ENCODE measurements around the gene TMEM252.

The TMEM252 gene

DNA sequence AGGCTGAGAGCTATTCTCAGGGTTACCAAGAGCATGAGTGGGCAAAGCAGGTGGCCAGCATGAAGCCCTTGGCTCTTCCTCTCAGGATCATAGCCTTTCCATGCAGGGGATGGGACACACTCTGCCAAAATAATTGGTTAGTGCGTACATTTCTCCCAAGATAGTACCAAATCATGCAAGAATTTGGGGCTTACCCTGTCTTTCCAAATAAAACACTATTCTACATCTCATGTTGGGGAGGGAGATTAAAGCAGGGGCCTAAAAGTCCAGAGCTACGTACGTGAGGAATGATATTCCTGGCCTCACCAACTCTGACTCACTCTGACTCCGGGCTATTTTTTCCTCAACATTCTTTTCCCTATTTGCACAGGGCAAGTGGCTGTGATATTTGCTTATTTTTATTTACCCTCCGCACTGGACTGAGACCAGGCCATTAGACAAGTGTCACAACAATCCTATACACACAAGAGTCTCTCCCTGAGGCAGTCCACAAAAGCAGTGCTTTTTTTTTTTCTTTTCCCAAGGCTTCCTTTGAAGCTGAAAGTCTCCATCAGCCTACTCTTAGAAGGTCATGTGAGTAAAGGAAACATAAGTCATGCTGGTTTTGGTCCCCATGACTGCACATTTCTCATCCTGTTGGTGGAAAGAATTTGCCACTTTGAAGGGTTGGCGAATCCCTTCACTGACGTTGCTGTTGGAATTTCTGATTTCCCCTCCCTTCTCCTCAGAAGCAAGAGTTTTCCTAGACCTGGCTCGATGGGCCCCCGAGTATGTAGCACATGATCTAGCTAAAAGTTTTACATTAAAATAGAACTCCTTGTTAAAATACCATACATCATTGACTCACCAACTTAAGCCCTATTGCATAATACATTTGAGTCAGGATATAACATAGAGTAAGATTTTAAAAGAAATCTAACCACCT lies 40.0 kb downstream of the TMEM252 start:
- no peak overlapping the region for H4K5ac ChIP-seq (ENCODE audit: low read length)
- H3K79me2 ChIP-seq (ENCODE audit: control insufficient read depth, insufficient read depth, low read length): no peaks in the 10 kb centered on the region
- H3K4me1 ChIP-seq (ENCODE audit: control insufficient read depth, low read depth, low read length): no peaks in the 10 kb centered on the region
- no peak overlapping the region for H3K18ac ChIP-seq (ENCODE audit: low read length)
- no peak overlapping the region for H3K4ac ChIP-seq (ENCODE audit: low read depth, low read length)
- no peak for DNase-seq
- no peaks in the 10 kb centered on the region for H3K79me1 ChIP-seq (ENCODE audit: low read length)
- H3K27me3 ChIP-seq (ENCODE audit: insufficient read depth, low read length, poor library complexity): no peaks in the 10 kb centered on the region
- H4K8ac ChIP-seq (ENCODE audit: low read depth, low read length): no peak overlapping the region
- H2BK120ac ChIP-seq (ENCODE audit: low read depth, low read length): no peak overlapping the region
- H2BK15ac ChIP-seq (replicated peaks; ENCODE audit: low read depth): no peak overlapping the region
- H3K23ac ChIP-seq (ENCODE audit: low read length): no peak overlapping the region
- no peak overlapping the region for H3K4me2 ChIP-seq (ENCODE audit: low read length)
- no peak overlapping the region for H3K9ac ChIP-seq (ENCODE audit: low read length)
- H2BK5ac ChIP-seq (ENCODE audit: low read length): no peak overlapping the region
- H3K4me3 ChIP-seq (ENCODE audit: low read length): no peak overlapping the region
- H3K56ac ChIP-seq (ENCODE audit: low read length): no peak overlapping the region
- H3K27ac ChIP-seq (ENCODE audit: low read depth, low read length): no peak overlapping the region
- no CpG with 5 or more reads among the region's 9 CpGs for WGBS (ENCODE audit: extremely low coverage, insufficient coverage, low lambda C conversion rate)
- H2AK5ac ChIP-seq (ENCODE audit: low read length): no peak overlapping the region
- no peaks in the 10 kb centered on the region for H3K36me3 ChIP-seq (ENCODE audit: control insufficient read depth, insufficient read depth, low read length)

DNA sequence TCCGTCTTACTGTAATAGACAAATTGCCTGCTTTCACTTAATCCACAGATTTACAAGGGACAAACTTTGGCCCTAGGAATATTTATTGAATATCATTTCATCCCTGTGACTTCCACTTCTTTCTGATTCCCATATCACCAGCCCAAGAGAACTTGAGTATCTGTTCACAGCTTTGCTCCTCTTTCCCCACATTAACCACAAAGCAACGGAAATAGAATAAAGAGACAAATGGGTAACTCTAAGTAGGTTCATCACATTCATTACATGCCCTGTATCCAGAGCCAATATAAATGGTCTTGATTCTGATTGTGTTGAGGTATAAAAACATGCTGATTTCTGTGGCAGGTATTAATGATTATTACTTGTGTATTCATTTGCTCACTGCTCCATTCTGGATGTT lies 41.9 kb downstream of the TMEM252 start:
- H3K79me2 ChIP-seq (ENCODE audit: control insufficient read depth, insufficient read depth, low read length): no peaks in the 10 kb centered on the region
- WGBS (ENCODE audit: extremely low coverage, insufficient coverage, low lambda C conversion rate): no CpG with 5 or more reads among the region's 2 CpGs
- no peak overlapping the region for H2BK5ac ChIP-seq (ENCODE audit: low read length)
- H3K79me1 ChIP-seq (ENCODE audit: low read length): no peaks in the 10 kb centered on the region
- H2BK120ac ChIP-seq (ENCODE audit: low read depth, low read length): no peak overlapping the region
- no peak overlapping the region for H3K18ac ChIP-seq (ENCODE audit: low read length)
- H3K36me3 ChIP-seq (ENCODE audit: control insufficient read depth, insufficient read depth, low read length): no peaks in the 10 kb centered on the region
- no peak overlapping the region for H3K27ac ChIP-seq (ENCODE audit: low read depth, low read length)
- no peak overlapping the region for H3K4ac ChIP-seq (ENCODE audit: low read depth, low read length)
- no peak for DNase-seq
- H4K5ac ChIP-seq (ENCODE audit: low read length): no peak overlapping the region
- H3K27me3 ChIP-seq (ENCODE audit: insufficient read depth, low read length, poor library complexity): peaks cover 2% of the 10 kb centered on the region
- no peak overlapping the region for H3K23ac ChIP-seq (ENCODE audit: low read length)
- H2BK15ac ChIP-seq (replicated peaks; ENCODE audit: low read depth): no peak overlapping the region
- no peak overlapping the region for H3K9ac ChIP-seq (ENCODE audit: low read length)
- no peak overlapping the region for H2AK5ac ChIP-seq (ENCODE audit: low read length)
- H3K56ac ChIP-seq (ENCODE audit: low read length): no peak overlapping the region
- H3K4me2 ChIP-seq (ENCODE audit: low read length): no peak overlapping the region
- H4K8ac ChIP-seq (ENCODE audit: low read depth, low read length): no peak overlapping the region
- H3K4me1 ChIP-seq (ENCODE audit: control insufficient read depth, low read depth, low read length): no peaks in the 10 kb centered on the region
- no peak overlapping the region for H3K4me3 ChIP-seq (ENCODE audit: low read length)

DNA sequence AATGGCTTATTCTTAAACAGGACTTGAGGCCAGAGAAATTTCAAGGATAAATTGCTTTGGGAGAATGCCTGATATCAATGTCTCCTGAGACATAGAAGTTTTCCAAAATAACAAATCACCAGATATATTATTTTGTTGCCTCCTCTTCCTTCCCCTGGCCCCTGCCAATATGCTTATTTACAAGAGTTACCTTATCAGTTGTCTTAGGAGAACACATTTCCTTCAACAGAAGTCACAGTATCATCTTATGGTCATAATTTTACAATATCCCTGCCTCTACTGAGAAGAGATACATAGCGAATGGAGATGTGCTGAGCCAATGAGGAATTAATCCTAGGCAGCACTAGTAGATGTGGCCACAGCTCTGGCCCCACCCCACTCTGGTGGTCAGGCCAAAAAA lies 43.1 kb downstream of the TMEM252 start:
- no peak overlapping the region for H2BK5ac ChIP-seq (ENCODE audit: low read length)
- no peak overlapping the region for H3K56ac ChIP-seq (ENCODE audit: low read length)
- H3K4me1 ChIP-seq (ENCODE audit: control insufficient read depth, low read depth, low read length): no peaks in the 10 kb centered on the region
- no peak overlapping the region for H4K5ac ChIP-seq (ENCODE audit: low read length)
- peaks cover 2% of the 10 kb centered on the region for H3K27me3 ChIP-seq (ENCODE audit: insufficient read depth, low read length, poor library complexity)
- H3K27ac ChIP-seq (ENCODE audit: low read depth, low read length): no peak overlapping the region
- no CpG with 5 or more reads among the region's 1 CpG for WGBS (ENCODE audit: extremely low coverage, insufficient coverage, low lambda C conversion rate)
- H3K4me3 ChIP-seq (ENCODE audit: low read length): no peak overlapping the region
- no peak overlapping the region for H3K18ac ChIP-seq (ENCODE audit: low read length)
- no peaks in the 10 kb centered on the region for H3K36me3 ChIP-seq (ENCODE audit: control insufficient read depth, insufficient read depth, low read length)
- no peak overlapping the region for H2AK5ac ChIP-seq (ENCODE audit: low read length)
- peak overlapping the region; percentile 24 for H3K23ac ChIP-seq (ENCODE audit: low read length)
- no peaks in the 10 kb centered on the region for H3K79me1 ChIP-seq (ENCODE audit: low read length)
- no peak overlapping the region for H2BK15ac ChIP-seq (replicated peaks; ENCODE audit: low read depth)
- H3K4me2 ChIP-seq (ENCODE audit: low read length): no peak overlapping the region
- H2BK120ac ChIP-seq (ENCODE audit: low read depth, low read length): no peak overlapping the region
- no peak for DNase-seq
- no peaks in the 10 kb centered on the region for H3K79me2 ChIP-seq (ENCODE audit: control insufficient read depth, insufficient read depth, low read length)
- H4K8ac ChIP-seq (ENCODE audit: low read depth, low read length): no peak overlapping the region
- H3K4ac ChIP-seq (ENCODE audit: low read depth, low read length): no peak overlapping the region
- no peak overlapping the region for H3K9ac ChIP-seq (ENCODE audit: low read length)

DNA sequence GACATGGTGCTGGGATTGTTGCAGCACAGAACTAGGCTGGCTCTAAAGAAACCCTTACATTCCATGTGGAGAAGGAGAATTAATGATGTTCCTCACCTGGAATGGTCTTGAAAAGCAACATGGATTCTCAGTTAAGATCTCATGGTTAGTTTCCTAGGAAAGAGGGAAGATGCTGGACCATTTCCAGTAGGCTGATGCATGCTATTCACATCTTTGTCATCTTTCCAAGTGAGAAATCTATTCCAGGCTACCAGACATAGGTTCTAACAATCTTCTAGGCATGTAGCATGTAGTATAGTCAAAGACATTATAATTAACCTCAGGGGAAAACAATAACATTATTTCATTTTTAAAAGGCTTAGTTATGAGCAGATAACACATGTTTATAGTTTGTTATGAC lies 44.3 kb downstream of the TMEM252 start:
- H2BK5ac ChIP-seq (ENCODE audit: low read length): no peak overlapping the region
- no peaks in the 10 kb centered on the region for H3K79me2 ChIP-seq (ENCODE audit: control insufficient read depth, insufficient read depth, low read length)
- peaks cover 2% of the 10 kb centered on the region for H3K27me3 ChIP-seq (ENCODE audit: insufficient read depth, low read length, poor library complexity)
- no peak overlapping the region for H3K4ac ChIP-seq (ENCODE audit: low read depth, low read length)
- no peak overlapping the region for H3K4me2 ChIP-seq (ENCODE audit: low read length)
- no peaks in the 10 kb centered on the region for H3K79me1 ChIP-seq (ENCODE audit: low read length)
- H3K56ac ChIP-seq (ENCODE audit: low read length): no peak overlapping the region
- no peak for DNase-seq
- H3K9ac ChIP-seq (ENCODE audit: low read length): no peak overlapping the region
- H4K5ac ChIP-seq (ENCODE audit: low read length): no peak overlapping the region
- no peak overlapping the region for H2AK5ac ChIP-seq (ENCODE audit: low read length)
- no peak overlapping the region for H4K8ac ChIP-seq (ENCODE audit: low read depth, low read length)
- H3K27ac ChIP-seq (ENCODE audit: low read depth, low read length): no peak overlapping the region
- H2BK120ac ChIP-seq (ENCODE audit: low read depth, low read length): no peak overlapping the region
- no peak overlapping the region for H2BK15ac ChIP-seq (replicated peaks; ENCODE audit: low read depth)
- no peak overlapping the region for H3K23ac ChIP-seq (ENCODE audit: low read length)
- no peaks in the 10 kb centered on the region for H3K4me1 ChIP-seq (ENCODE audit: control insufficient read depth, low read depth, low read length)
- no peaks in the 10 kb centered on the region for H3K36me3 ChIP-seq (ENCODE audit: control insufficient read depth, insufficient read depth, low read length)
- no peak overlapping the region for H3K4me3 ChIP-seq (ENCODE audit: low read length)
- no peak overlapping the region for H3K18ac ChIP-seq (ENCODE audit: low read length)

DNA sequence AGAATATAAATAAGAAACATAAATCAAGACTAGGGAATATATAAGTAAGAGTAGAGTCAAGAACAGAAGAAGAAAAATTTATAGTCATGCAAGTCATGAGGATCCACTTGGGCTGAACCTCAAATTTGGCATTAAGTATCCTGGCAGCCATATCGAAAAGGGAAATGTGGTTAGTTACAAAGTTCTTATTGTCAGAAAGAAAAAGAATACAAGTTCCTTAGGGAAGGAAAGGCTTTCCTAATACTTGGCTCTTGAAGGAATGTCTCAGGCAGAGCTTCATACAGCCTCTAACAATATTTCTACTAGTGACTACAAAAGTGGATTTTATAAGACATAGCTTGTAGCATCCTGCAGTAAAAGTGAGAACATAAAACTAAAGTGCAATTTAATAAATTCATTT lies 45.4 kb downstream of the TMEM252 start:
- Histone ChIP-seq H3K4me2 (ENCODE audit: low read length) (no peak overlapping the region), H2BK15ac (replicated peaks; ENCODE audit: low read depth) (no peak overlapping the region), H3K36me3 (ENCODE audit: control insufficient read depth, insufficient read depth, low read length) (no peaks in the 10 kb centered on the region), H2BK5ac (ENCODE audit: low read length) (no peak overlapping the region), H3K56ac (ENCODE audit: low read length) (no peak overlapping the region), H3K4me1 (ENCODE audit: control insufficient read depth, low read depth, low read length) (no peaks in the 10 kb centered on the region), H3K27ac (ENCODE audit: low read depth, low read length) (no peak overlapping the region), H3K9ac (ENCODE audit: low read length) (no peak overlapping the region), H3K18ac (ENCODE audit: low read length) (no peak overlapping the region), H3K27me3 (ENCODE audit: insufficient read depth, low read length, poor library complexity) (peaks cover 2% of the 10 kb centered on the region), H3K79me2 (ENCODE audit: control insufficient read depth, insufficient read depth, low read length) (no peaks in the 10 kb centered on the region), H4K5ac (ENCODE audit: low read length) (no peak overlapping the region), H3K79me1 (ENCODE audit: low read length) (no peaks in the 10 kb centered on the region), H3K4me3 (ENCODE audit: low read length) (no peak overlapping the region), H2BK120ac (ENCODE audit: low read depth, low read length) (no peak overlapping the region), H3K23ac (ENCODE audit: low read length) (no peak overlapping the region), H3K4ac (ENCODE audit: low read depth, low read length) (no peak overlapping the region), H2AK5ac (ENCODE audit: low read length) (no peak overlapping the region), H4K8ac (ENCODE audit: low read depth, low read length) (no peak overlapping the region)
- WGBS (ENCODE audit: extremely low coverage, insufficient coverage, low lambda C conversion rate): no CpG with 5 or more reads among the region's 1 CpG
- DNase-seq: no peak

Data from mesendoderm (in vitro differentiated cells).